ENCODE results near the gene MAPKAP1.

MAPKAP1 gene

GRCh38 chr9:125464591-125465385 is 242.2 kb downstream of the MAPKAP1 start:
- no peak for TF ChIP-seq CTCF (IDR thresholded peaks at IDR 0.05; ENCODE audit: insufficient read depth, low read length, missing control alignments)
- ChIA-PET CTCF (interaction anchor here (3.7 kb wide), 1 partner anchor 9 kb away, joined by 15 read pairs; no protein-coding TSS in a partner anchor), POLR2A (no interaction called here)
- H3K4me3 ChIP-seq (ENCODE audit: low read depth, low read length): no peak overlapping the region
- DNase-seq (ENCODE audit: low read depth, low spot score): no peak

GRCh38 chr9:125463926-125464325 is 243.1 kb downstream of the MAPKAP1 start:
- TF ChIP-seq CTCF (IDR thresholded peaks at IDR 0.05; ENCODE audit: insufficient read depth, low read length, missing control alignments): no peak
- no peak for DNase-seq (ENCODE audit: low read depth, low spot score)
- no peak overlapping the region for H3K4me3 ChIP-seq (ENCODE audit: low read depth, low read length)
- ChIA-PET POLR2A (no interaction called here), CTCF (interaction anchor here (3.7 kb wide), 1 partner anchor 9 kb away, joined by 15 read pairs; no protein-coding TSS in a partner anchor)

GRCh38 chr9:125462861-125463291 is 244.1 kb downstream of the MAPKAP1 start:
- POLR2A ChIA-PET: no interaction called here
- H3K4me3 ChIP-seq (ENCODE audit: low read depth, low read length): no peak overlapping the region
- DNase-seq (ENCODE audit: low read depth, low spot score): no peak
- CTCF ChIA-PET: interaction anchor here (0.9 to 3.7 kb wide), 3 partner anchors 11 to 22 kb away, joined by 3 to 15 read pairs (median 4); no protein-coding TSS in a partner anchor
- TF ChIP-seq CTCF (IDR thresholded peaks at IDR 0.05; ENCODE audit: insufficient read depth, low read length, missing control alignments): no peak

GRCh38 chr9:125461636-125462190 is 245.3 kb downstream of the MAPKAP1 start:
- TF ChIP-seq CTCF (IDR thresholded peaks at IDR 0.05; ENCODE audit: insufficient read depth, low read length, missing control alignments): no peak
- no peak for DNase-seq (ENCODE audit: low read depth, low spot score)
- CTCF ChIA-PET: interaction anchor here (0.9 to 3.7 kb wide), 2 partner anchors 12 to 20 kb away, joined by 4 to 15 read pairs; no protein-coding TSS in a partner anchor
- POLR2A ChIA-PET: no interaction called here
- no peak overlapping the region for H3K4me3 ChIP-seq (ENCODE audit: low read depth, low read length)

- POLR2A ChIA-PET: no interaction called here
Measured at GRCh38 chr9:125460883-125461635, 245.9 kb downstream of the MAPKAP1 start.

More at GRCh38 chr9:125460883-125461635, 245.9 kb downstream of the MAPKAP1 start:
- TF ChIP-seq CTCF (IDR thresholded peaks at IDR 0.05; ENCODE audit: insufficient read depth, low read length, missing control alignments): no peak
- CTCF ChIA-PET: no interaction called here
- DNase-seq (ENCODE audit: low read depth, low spot score): no peak
- no peak overlapping the region for H3K4me3 ChIP-seq (ENCODE audit: low read depth, low read length)

All from AG04449 (cell line).